GM23248 (cell line): Measurements from ENCODE around the gene LINGO1. TPM values are rescaled to one million over a fixed set of nuclear protein-coding genes. Genes with fewer than 3 reads are reported as not detected.

Experiments used
- DNase-seq: peaks from one replicate; pipeline ENCODE4 v3.0.0-alpha.2; 2015
- H2AFZ ChIP-seq: fragments of 200-600 bp; sonication (generic); 2 replicates; pipeline ENCODE4 v1.6.1; 2016; ENCODE audit warnings: antibody characterized with exemption
- H3F3A ChIP-seq: fragments of 200-600 bp; sonication (generic); 2 replicates; pipeline ENCODE4 v1.6.1; 2016; ENCODE audit warnings: mild to moderate bottlenecking, antibody characterized with exemption, mixed run types; ENCODE audit not compliant: insufficient read depth
- H3K27ac ChIP-seq: fragments of 200-600 bp; sonication (generic); 2 replicates; pipeline ENCODE4 v1.5.1; 2016; ENCODE audit warnings: mild to moderate bottlenecking
- H3K27me3 ChIP-seq: fragments of 200-600 bp; sonication (generic); replicated peaks from 2 replicates; pipeline ENCODE4 v1.6.1; 2016; ENCODE audit warnings: mild to moderate bottlenecking; ENCODE audit not compliant: insufficient read depth
- H3K36me3 ChIP-seq: fragments of 200-600 bp; sonication (generic); 2 replicates; pipeline ENCODE4 v1.6.1; 2016; ENCODE audit warnings: low read depth, mild to moderate bottlenecking
- H3K4me1 ChIP-seq: fragments of 200-600 bp; sonication (generic); 2 replicates; pipeline ENCODE4 v1.6.1; 2016; ENCODE audit warnings: mild to moderate bottlenecking; ENCODE audit not compliant: insufficient read depth
- H3K4me2 ChIP-seq: fragments of 200-600 bp; sonication (generic); one replicate; pipeline ENCODE4 v1.6.1; 2016; ENCODE audit warnings: mild to moderate bottlenecking; ENCODE audit not compliant: unreplicated experiment
- H3K4me3 ChIP-seq: fragments of 200-600 bp; sonication (generic); 2 replicates; pipeline ENCODE4 v1.5.1; 2016; ENCODE audit warnings: mild to moderate bottlenecking
- H3K79me2 ChIP-seq: fragments of 200-600 bp; sonication (generic); 2 replicates; pipeline ENCODE4 v1.6.1; 2016; ENCODE audit warnings: mild to moderate bottlenecking; ENCODE audit not compliant: insufficient read depth
- H3K9ac ChIP-seq: fragments of 200-600 bp; sonication (generic); 2 replicates; pipeline ENCODE4 v1.6.1; 2016; ENCODE audit warnings: mild to moderate bottlenecking
- H3K9me2 ChIP-seq: fragments of 200-600 bp; sonication (generic); 2 replicates; pipeline ENCODE4 v1.6.1; 2016; ENCODE audit warnings: mixed run types, mild to moderate bottlenecking, moderate library complexity; ENCODE audit not compliant: insufficient read depth
- H3K9me3 ChIP-seq: fragments of 200-600 bp; sonication (generic); one replicate; pipeline ENCODE4 v1.6.1; 2017; ENCODE audit warnings: low read depth
- H4K20me1 ChIP-seq: fragments of 200-600 bp; sonication (generic); 2 replicates; pipeline ENCODE4 v1.6.0; 2016; ENCODE audit not compliant: insufficient read depth
- EZH2 ChIP-seq: fragments of 200-600 bp; sonication (generic); IDR thresholded peaks from 2 replicates; pipeline ENCODE4 v1.6.1; 2018; ENCODE audit warnings: antibody characterized with exemption, mild to moderate bottlenecking; ENCODE audit not compliant: insufficient read depth, poor library complexity, severe bottlenecking
- EZH2phosphoT487 ChIP-seq: fragments of 200-600 bp; sonication (generic); IDR thresholded peaks from 2 replicates; pipeline ENCODE4 v1.6.1; 2018; ENCODE audit warnings: antibody characterized with exemption, moderate library complexity, mild to moderate bottlenecking, low read depth; ENCODE audit not compliant: insufficient read depth
- WGBS, 2 experiments: methylation state at CpG; one replicate each; pipeline ENCODE4 v1.1.6; 2015 to 2017; ENCODE audit warnings: low lambda C conversion rate in 2 of 2, low coverage in 1 of 2; ENCODE audit errors: missing lambda C conversion rate in 2 of 2; 5-methylcytosine and 5-hydroxymethylcytosine counted together
- in situ Hi-C: fragments of 300-500 bp; cut with MboI; formaldehyde crosslinking; loops from 2 replicates; pipeline ENCODE4 v1.15.0; 2020
- polyA plus RNA-seq: library from polyadenylated mRNA; unstranded; fragments of >200 nt; fragmentation: Nextera tagmentation; extraction: Ambion mirVana; gene quantifications from 2 replicates; pipeline ENCODE4 v1.2.1, GENCODE V29; 2016
- total RNA-seq: library from RNA; depleted of rRNA; stranded (reverse); fragments of >200 nt; shearing (Covaris generic); gene quantifications from 2 replicates; pipeline ENCODE4 v1.2.3, GENCODE V29; 2014

Gene LINGO1
- total and polyA plus RNA-seq, 2 experiments from 2014 or later = not detected

GRCh38 chr15:77670558-77671361, 38.0 kb upstream of the LINGO1 start:
- no peak overlapping the region for H3K4me2 ChIP-seq
- no peaks in the 10 kb centered on the region for H3K9me2 ChIP-seq
- in situ Hi-C loops = no loop called here
- H2AFZ ChIP-seq = no peak overlapping the region
- WGBS, 2 experiments = 41 to 50% methylated on average over 5 of the region's 5 CpGs
- DNase-seq = no peak
- H3K4me1 ChIP-seq = no peaks in the 10 kb centered on the region
- TF ChIP-seq EZH2 (no peak), EZH2phosphoT487 (no peak)
- no peak overlapping the region for H3K4me3 ChIP-seq
- H3K9ac ChIP-seq = no peak overlapping the region
- no peak overlapping the region for H3K27ac ChIP-seq
- H3K9me3 ChIP-seq = no peaks in the 10 kb centered on the region
- H3K79me2 ChIP-seq = no peaks in the 10 kb centered on the region
- peaks cover 56% of the 10 kb centered on the region for H3K27me3 ChIP-seq
- H4K20me1 ChIP-seq = no peaks in the 10 kb centered on the region
- no peaks in the 10 kb centered on the region for H3F3A ChIP-seq
- H3K36me3 ChIP-seq = no peaks in the 10 kb centered on the region

DNA sequence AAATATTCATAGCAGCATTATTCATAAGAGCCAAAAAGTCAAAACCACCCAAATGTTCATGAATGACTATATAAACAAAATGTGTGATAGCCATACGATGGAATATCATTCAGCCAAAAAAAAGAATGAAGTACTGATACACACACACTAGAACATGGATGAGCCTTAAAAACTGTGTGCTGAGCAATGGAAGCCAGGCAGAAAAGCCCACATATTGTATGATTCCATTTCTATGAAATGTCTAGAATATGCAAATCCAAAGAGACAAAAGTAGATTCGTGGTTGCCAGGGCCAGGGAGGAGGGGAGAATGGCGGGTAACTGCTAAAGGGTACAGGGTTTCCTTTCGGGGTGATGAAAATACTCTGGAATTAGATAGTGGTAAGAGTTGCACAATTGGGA, 37.2 kb upstream of the LINGO1 start:
- Histone ChIP-seq H3K9me3 (no peaks in the 10 kb centered on the region), H3K79me2 (no peaks in the 10 kb centered on the region), H3K9ac (no peak overlapping the region), H3K27me3 (peaks cover 48% of the 10 kb centered on the region), H3F3A (no peaks in the 10 kb centered on the region), H3K9me2 (no peaks in the 10 kb centered on the region), H3K27ac (no peak overlapping the region), H3K4me3 (no peak overlapping the region), H3K36me3 (no peaks in the 10 kb centered on the region), H4K20me1 (no peaks in the 10 kb centered on the region), H2AFZ (no peak overlapping the region), H3K4me2 (no peak overlapping the region), H3K4me1 (no peaks in the 10 kb centered on the region)
- DNase-seq = no peak
- TF ChIP-seq EZH2 = no peak
- TF ChIP-seq EZH2phosphoT487 = no peak
- in situ Hi-C loops = no loop called here
- 38 to 43% methylated on average over 4 of the region's 4 CpGs for WGBS, 2 experiments

DNA sequence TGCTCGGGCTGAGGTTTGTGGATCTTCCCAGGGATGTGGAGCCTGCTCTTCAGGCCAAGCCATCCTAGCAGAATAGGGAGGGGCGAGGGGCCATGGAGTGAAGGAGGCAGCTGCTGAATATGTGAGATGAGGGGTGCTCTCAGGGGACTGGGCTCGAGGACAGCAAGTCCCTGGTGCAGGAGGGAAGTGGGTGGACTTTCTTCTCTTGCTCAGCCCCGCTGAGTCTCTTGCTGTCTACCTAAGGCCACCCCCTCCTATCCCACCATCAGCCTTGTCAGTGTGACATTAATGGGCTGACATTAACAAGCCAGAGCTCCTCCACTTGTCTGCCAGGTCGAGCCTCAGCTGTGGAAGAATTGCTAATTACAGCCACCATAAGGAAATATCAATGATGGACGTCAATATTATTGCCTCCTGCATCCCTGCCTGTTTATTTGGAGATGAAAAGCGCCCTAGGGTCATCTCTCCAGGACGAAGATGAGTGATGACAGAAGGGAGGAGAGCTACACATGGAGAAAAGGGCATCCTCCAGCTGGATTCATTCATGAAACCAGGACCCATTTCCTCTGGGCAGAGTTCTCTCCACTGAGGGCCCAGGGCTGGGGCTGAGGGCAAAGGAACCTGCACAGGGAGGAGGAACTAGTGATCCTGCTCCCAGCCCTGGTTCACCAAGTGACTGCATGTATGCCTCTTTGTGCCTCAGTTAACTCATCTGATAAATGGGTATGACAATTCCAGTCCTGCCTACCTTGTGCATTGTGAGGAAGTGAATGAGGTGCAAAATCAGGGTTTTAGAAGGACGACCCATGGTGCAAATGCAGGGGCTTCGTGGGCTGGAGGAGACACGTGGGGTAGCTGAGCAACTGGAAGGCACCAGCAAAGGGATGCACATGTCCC, 34.9 kb upstream of the LINGO1 start:
- Histone ChIP-seq H3K9ac (no peak overlapping the region), H3K27me3 (peaks cover 30% of the 10 kb centered on the region), H3K79me2 (no peaks in the 10 kb centered on the region), H3K36me3 (no peaks in the 10 kb centered on the region), H3K4me2 (no peak overlapping the region), H4K20me1 (no peaks in the 10 kb centered on the region), H2AFZ (no peak overlapping the region), H3K9me2 (no peaks in the 10 kb centered on the region), H3K4me3 (no peak overlapping the region), H3K4me1 (no peaks in the 10 kb centered on the region), H3K27ac (no peak overlapping the region), H3K9me3 (no peaks in the 10 kb centered on the region), H3F3A (no peaks in the 10 kb centered on the region)
- no peak for DNase-seq
- WGBS, 2 experiments = 16 to 19% methylated on average over 11 of the region's 11 CpGs
- TF ChIP-seq EZH2 = no peak
- TF ChIP-seq EZH2phosphoT487 = no peak
- in situ Hi-C loops = no loop called here

DNA sequence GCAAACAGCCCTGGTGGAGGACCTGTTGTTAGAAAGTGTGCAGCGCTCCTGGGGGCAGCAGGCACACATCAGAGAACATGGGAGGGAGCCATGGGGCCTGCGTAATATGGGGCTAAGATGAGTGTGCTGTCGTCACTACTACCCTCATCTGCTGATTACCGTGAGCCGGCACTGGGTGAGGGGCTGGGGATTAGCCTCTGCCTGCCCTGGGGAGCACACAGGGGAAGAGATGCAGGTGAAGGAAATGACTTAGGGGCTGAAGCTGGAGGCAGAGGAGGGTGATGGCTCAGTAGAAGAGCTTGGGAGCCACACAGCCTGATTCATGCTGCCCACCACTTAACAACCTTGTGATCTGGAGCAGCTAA, 33.6 kb upstream of the LINGO1 start:
- no peak for TF ChIP-seq EZH2phosphoT487
- TF ChIP-seq EZH2 = no peak
- no peaks in the 10 kb centered on the region for H3K9me3 ChIP-seq
- H3K4me3 ChIP-seq = no peak overlapping the region
- no peak overlapping the region for H3K27ac ChIP-seq
- DNase-seq = no peak
- no peaks in the 10 kb centered on the region for H3F3A ChIP-seq
- H3K4me1 ChIP-seq = no peaks in the 10 kb centered on the region
- H3K27me3 ChIP-seq = peaks cover 27% of the 10 kb centered on the region; the same call in 1 of the 2 replicates
- H2AFZ ChIP-seq = no peak overlapping the region
- no peaks in the 10 kb centered on the region for H3K9me2 ChIP-seq
- no peaks in the 10 kb centered on the region for H3K79me2 ChIP-seq
- WGBS, 2 experiments = 72 to 78% methylated on average over 5 of the region's 5 CpGs
- no peaks in the 10 kb centered on the region for H3K36me3 ChIP-seq
- no peaks in the 10 kb centered on the region for H4K20me1 ChIP-seq
- H3K4me2 ChIP-seq = no peak overlapping the region
- no peak overlapping the region for H3K9ac ChIP-seq
- in situ Hi-C loops = no loop called here
